Endothelial cell of umbilical vein (primary cell): ENCODE data around the gene WDFY2.

Experiments
- CTCF ChIP-seq, 2 donors: IDR thresholded peaks; 1 replicate in 1 of 2; 2 replicates in 1 of 2; pipeline ENCODE4 v1.5.1; 2011; ENCODE audit warnings: low read length in 2 of 2, mild to moderate bottlenecking in 2 of 2, moderate library complexity in 2 of 2, control low read depth in 1 of 2, inconsistent platforms in 1 of 2, low read depth in 1 of 2; ENCODE audit not compliant: insufficient read depth in 1 of 2; ENCODE audit errors: extremely low read depth in 1 of 2
- EZH2 ChIP-seq: IDR thresholded peaks from 2 replicates; pipeline ENCODE4 v1.6.1; 2012; ENCODE audit warnings: borderline replicate concordance, low read depth, mild to moderate bottlenecking, moderate library complexity, low read length, inconsistent platforms; ENCODE audit not compliant: severe bottlenecking
- MAX ChIP-seq: IDR thresholded peaks from 2 replicates; pipeline ENCODE4 v1.6.1; 2011; ENCODE audit not compliant: insufficient read depth, insufficient read length
- MYC ChIP-seq: IDR thresholded peaks from one replicate; pipeline ENCODE4 v1.6.1; 2011; ENCODE audit warnings: mild to moderate bottlenecking, low read depth, low read length
- POLR2A ChIP-seq: IDR thresholded peaks from 2 replicates; pipeline ENCODE4 v1.6.1; 2012; ENCODE audit warnings: low read depth, mild to moderate bottlenecking, control low read depth, low read length
- POLR2AphosphoS5 ChIP-seq: IDR thresholded peaks from 2 replicates; pipeline ENCODE4 v1.6.1; 2012; ENCODE audit warnings: low read depth, mild to moderate bottlenecking, control low read depth, low read length, moderate library complexity; ENCODE audit not compliant: insufficient read depth

GRCh38 chr13:51639171-51639570 is 54.9 kb downstream of the WDFY2 start:
- TF ChIP-seq CTCF (IDR thresholded peaks at IDR 0.05; ENCODE audit: extremely low read depth in 1 of 2, insufficient read depth in 1 of 2, low read depth in 1 of 2, low read length in 2 of 2) (no peak), POLR2AphosphoS5 (no peak), POLR2A (no peak), EZH2 (no peak), MYC (no peak), MAX (no peak)
